ENCODE results near the gene LCE4A.
"Not testable (repeated sequence)": the region's sequence is repeated elsewhere in the genome, so short reads cannot be mapped to it uniquely, and the experiment has no call there.

DNA sequence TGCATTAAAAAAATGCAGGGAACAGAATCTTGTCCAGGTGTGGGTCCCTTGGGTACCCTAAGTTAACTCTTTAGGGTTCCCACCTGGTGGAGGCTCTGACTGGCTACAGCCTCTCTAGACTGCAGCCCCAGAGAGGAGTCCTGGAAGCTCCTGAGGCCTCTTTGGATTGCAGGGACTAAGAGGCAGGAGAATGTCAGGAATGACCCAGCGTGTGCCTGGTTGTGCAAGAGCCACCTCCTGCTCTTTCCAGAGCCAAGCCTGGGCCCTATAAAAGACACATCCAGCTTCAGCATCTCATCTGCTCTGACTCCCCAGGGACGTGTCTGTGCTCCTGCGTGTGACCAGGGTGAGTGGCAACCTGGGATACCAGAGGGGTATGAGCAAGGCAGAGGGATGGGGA is 33.0 kb upstream of the LCE4A start, which contains the start of gene LCE2C:
- TF ChIP-seq, protein P1, sequence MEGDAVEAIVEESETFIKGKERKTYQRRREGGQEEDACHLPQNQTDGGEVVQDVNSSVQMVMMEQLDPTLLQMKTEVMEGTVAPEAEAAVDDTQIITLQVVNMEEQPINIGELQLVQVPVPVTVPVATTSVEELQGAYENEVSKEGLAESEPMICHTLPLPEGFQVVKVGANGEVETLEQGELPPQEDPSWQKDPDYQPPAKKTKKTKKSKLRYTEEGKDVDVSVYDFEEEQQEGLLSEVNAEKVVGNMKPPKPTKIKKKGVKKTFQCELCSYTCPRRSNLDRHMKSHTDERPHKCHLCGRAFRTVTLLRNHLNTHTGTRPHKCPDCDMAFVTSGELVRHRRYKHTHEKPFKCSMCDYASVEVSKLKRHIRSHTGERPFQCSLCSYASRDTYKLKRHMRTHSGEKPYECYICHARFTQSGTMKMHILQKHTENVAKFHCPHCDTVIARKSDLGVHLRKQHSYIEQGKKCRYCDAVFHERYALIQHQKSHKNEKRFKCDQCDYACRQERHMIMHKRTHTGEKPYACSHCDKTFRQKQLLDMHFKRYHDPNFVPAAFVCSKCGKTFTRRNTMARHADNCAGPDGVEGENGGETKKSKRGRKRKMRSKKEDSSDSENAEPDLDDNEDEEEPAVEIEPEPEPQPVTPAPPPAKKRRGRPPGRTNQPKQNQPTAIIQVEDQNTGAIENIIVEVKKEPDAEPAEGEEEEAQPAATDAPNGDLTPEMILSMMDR (IDR thresholded peaks at IDR 0.05; ENCODE audit: low read depth, low read length) = not testable (repeated sequence)
- not testable (repeated sequence) for TF ChIP-seq POLR2A (IDR thresholded peaks at IDR 0.05; ENCODE audit: extremely low read depth, insufficient read length)

Data from NB4 (cell line).